Measurements from ENCODE around the gene SEMA4D.

SEMA4D gene

GRCh38 chr9:89364666-89365531 is 133.0 kb downstream of the SEMA4D start:
- DNase-seq, result no peak

- DNase-seq, result no peak
Measured at GRCh38 chr9:89363921-89364665, 133.8 kb downstream of the SEMA4D start.

- DNase-seq, result no peak
Measured at GRCh38 chr9:89363311-89363670, 134.6 kb downstream of the SEMA4D start.

GRCh38 chr9:89362647-89363310 is 135.1 kb downstream of the SEMA4D start:
- DNase-seq, result no peak

- DNase-seq, result no peak
Measured at GRCh38 chr9:89361816-89362646, 135.9 kb downstream of the SEMA4D start.

- DNase-seq, result no peak
Measured at GRCh38 chr9:89361031-89361430, 136.9 kb downstream of the SEMA4D start.

- DNase-seq, result no peak
Measured at GRCh38 chr9:89360465-89360864, 137.4 kb downstream of the SEMA4D start.

GRCh38 chr9:89359751-89360261 is 138.1 kb downstream of the SEMA4D start:
- DNase-seq, result no peak

GRCh38 chr9:89358985-89359384 is 138.9 kb downstream of the SEMA4D start:
- DNase-seq, result no peak

- DNase-seq, result no peak
Measured at GRCh38 chr9:89358376-89358916, 139.5 kb downstream of the SEMA4D start.

- DNase-seq, result no peak
Measured at GRCh38 chr9:89357331-89358197, 140.3 kb downstream of the SEMA4D start.

GRCh38 chr9:89356782-89357181 is 141.1 kb downstream of the SEMA4D start:
- DNase-seq, result no peak

- no peak for DNase-seq
Measured at GRCh38 chr9:89354471-89354870, 143.4 kb downstream of the SEMA4D start.

GRCh38 chr9:89353989-89354388 is 143.9 kb downstream of the SEMA4D start:
- DNase-seq, result no peak

GRCh38 chr9:89352874-89353649 is 144.9 kb downstream of the SEMA4D start:
- no peak for DNase-seq

- DNase-seq, result no peak
Measured at GRCh38 chr9:89352451-89352850, 145.5 kb downstream of the SEMA4D start.

GRCh38 chr9:89351584-89352300 is 146.2 kb downstream of the SEMA4D start:
- DNase-seq, result no peak

- no peak for DNase-seq
Measured at GRCh38 chr9:89350988-89351557, 146.8 kb downstream of the SEMA4D start.

- DNase-seq, result no peak
Measured at GRCh38 chr9:89349607-89350006, 148.3 kb downstream of the SEMA4D start.

Data from CD4-positive, alpha-beta T cell treated with Interleukin-4 for 4 hours (primary cell).